ENCODE measurements around the gene NIPAL3. TPM values are rescaled to one million over a fixed set of nuclear protein-coding genes. Genes with fewer than 3 reads are reported as not detected.

Gene NIPAL3
- total RNA-seq, 4 donors from 2014 or later = 22.3 to 45.7 (median 35.6) TPM

- ATAC-seq = no peak
- Histone ChIP-seq H3K4me3 (no peak overlapping the region), H3K36me3 (no peaks in the 10 kb centered on the region), H3K27ac (no peak overlapping the region), H3K27me3 (no peaks in the 10 kb centered on the region), H3K9me3 (no peaks in the 10 kb centered on the region), H3K4me1 (peaks cover 0 to 27% (median 0%) of the 10 kb centered on the region in 3 donors)
- TF ChIP-seq POLR2AphosphoS5 (IDR thresholded peaks at IDR 0.05) (no peak), CTCF (IDR thresholded peaks at IDR 0.05) (no peak), POLR2A (IDR thresholded peaks at IDR 0.05) (no peak), EP300 (IDR thresholded peaks at IDR 0.05) (no peak)
- WGBS, 2 donors (ENCODE audit: low coverage in 1 of 2) = 87 to 90% methylated on average over 4 of the region's 4 CpGs
These were observed 89.0 kb downstream of the NIPAL3 start for GRCh38 chr1:24504560-24504959.

GRCh38 chr1:24505816-24506215, 90.2 kb downstream of the NIPAL3 start:
- 71 to 85% methylated on average over 2 to 3 of the region's 4 CpGs for WGBS, 2 donors (ENCODE audit: low coverage in 1 of 2)
- H3K36me3 ChIP-seq = no peaks in the 10 kb centered on the region
- H3K4me3 ChIP-seq = no peak overlapping the region
- ATAC-seq = no peak
- H3K4me1 ChIP-seq = peaks cover 0 to 27% (median 0%) of the 10 kb centered on the region in 3 donors
- TF ChIP-seq EP300 (IDR thresholded peaks at IDR 0.05) = no peak
- no peak for TF ChIP-seq POLR2A (IDR thresholded peaks at IDR 0.05)
- no peak for TF ChIP-seq CTCF (IDR thresholded peaks at IDR 0.05)
- peak; percentile 29 for TF ChIP-seq POLR2AphosphoS5 (IDR thresholded peaks at IDR 0.05)
- H3K27me3 ChIP-seq = no peaks in the 10 kb centered on the region
- no peak overlapping the region for H3K27ac ChIP-seq
- no peaks in the 10 kb centered on the region for H3K9me3 ChIP-seq

GRCh38 chr1:24506691-24507381, 91.2 kb downstream of the NIPAL3 start:
- no peak for TF ChIP-seq POLR2A (IDR thresholded peaks at IDR 0.05)
- TF ChIP-seq EP300 (IDR thresholded peaks at IDR 0.05) = no peak
- TF ChIP-seq POLR2AphosphoS5 (IDR thresholded peaks at IDR 0.05) = no peak
- TF ChIP-seq CTCF (IDR thresholded peaks at IDR 0.05) = no peak
- WGBS, 2 donors (ENCODE audit: low coverage in 1 of 2) = 73 to 83% methylated on average over 3 to 5 of the region's 5 CpGs
- Histone ChIP-seq H3K36me3 (no peaks in the 10 kb centered on the region), H3K9me3 (no peaks in the 10 kb centered on the region), H3K4me3 (no peak overlapping the region), H3K27ac (no peak overlapping the region), H3K27me3 (no peaks in the 10 kb centered on the region), H3K4me1 (peaks cover 0 to 23% (median 0%) of the 10 kb centered on the region in 3 donors)
- ATAC-seq = no peak

- ATAC-seq = no peak
- 91 to 98% methylated on average over 5 of the region's 5 CpGs for WGBS, 2 donors (ENCODE audit: low coverage in 1 of 2)
- H3K9me3 ChIP-seq = no peaks in the 10 kb centered on the region
- H3K27ac ChIP-seq = no peak overlapping the region
- TF ChIP-seq POLR2A (IDR thresholded peaks at IDR 0.05) (no peak), EP300 (IDR thresholded peaks at IDR 0.05) (no peak), POLR2AphosphoS5 (IDR thresholded peaks at IDR 0.05) (no peak), CTCF (IDR thresholded peaks at IDR 0.05) (no peak)
- no peaks in the 10 kb centered on the region for H3K36me3 ChIP-seq
- no peak overlapping the region for H3K4me3 ChIP-seq
- H3K27me3 ChIP-seq = no peaks in the 10 kb centered on the region
- H3K4me1 ChIP-seq = peaks cover 0 to 18% (median 0%) of the 10 kb centered on the region in 3 donors
These were observed 91.8 kb downstream of the NIPAL3 start for GRCh38 chr1:24507405-24507804.

- no peak for ATAC-seq
- Histone ChIP-seq H3K4me3 (no peak overlapping the region), H3K27me3 (no peaks in the 10 kb centered on the region), H3K4me1 (peaks cover 0 to 10% (median 0%) of the 10 kb centered on the region in 3 donors), H3K36me3 (no peaks in the 10 kb centered on the region), H3K27ac (no peak overlapping the region), H3K9me3 (no peaks in the 10 kb centered on the region)
- TF ChIP-seq POLR2A (IDR thresholded peaks at IDR 0.05) (no peak), CTCF (IDR thresholded peaks at IDR 0.05) (no peak), EP300 (IDR thresholded peaks at IDR 0.05) (no peak), POLR2AphosphoS5 (IDR thresholded peaks at IDR 0.05) (no peak)
- WGBS, 2 donors (ENCODE audit: low coverage in 1 of 2) = 90 to 100% methylated on average over 3 to 5 of the region's 5 CpGs
These were observed 93.3 kb downstream of the NIPAL3 start for GRCh38 chr1:24508911-24509310.

Measured in gastroesophageal sphincter (tissue), 4 donors.